Measurements from ENCODE around the gene FREM1.

DNA sequence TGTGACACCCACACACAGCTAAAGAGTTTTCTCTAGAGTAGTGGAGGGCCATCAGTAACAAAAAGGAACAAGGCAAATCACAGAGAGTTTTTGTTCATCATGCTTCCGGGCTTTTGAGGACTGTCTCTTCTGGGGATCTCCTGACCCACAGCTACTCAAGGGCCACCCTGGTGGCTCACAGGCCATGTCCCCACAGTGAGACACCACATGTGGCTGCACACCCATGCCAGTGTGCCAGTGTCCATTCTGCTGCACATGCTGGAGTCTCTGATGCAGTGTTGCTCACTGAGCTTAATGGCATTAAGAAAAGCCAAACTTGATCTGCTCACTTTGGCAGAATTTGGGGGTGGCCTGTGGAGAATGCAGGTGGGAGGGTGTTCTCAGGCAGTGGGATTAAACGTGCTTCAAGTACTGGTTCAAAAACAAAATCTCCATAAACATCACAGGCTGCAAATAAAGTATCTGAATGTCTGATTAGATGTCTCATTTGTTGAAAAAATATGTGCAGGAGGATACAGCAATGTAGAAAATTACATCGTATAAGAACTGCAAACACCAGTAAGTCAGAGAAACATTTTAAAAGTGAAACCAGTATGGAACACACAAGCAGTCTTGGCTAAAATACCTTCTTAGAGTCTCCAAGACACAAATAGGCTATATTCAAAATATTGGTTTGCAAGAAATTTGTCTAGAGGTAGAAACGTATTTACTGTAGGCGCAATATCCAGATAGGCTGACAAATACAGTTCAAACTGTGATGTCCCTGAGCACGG, 11.0 kb downstream of the FREM1 start:
- TF ChIP-seq, protein P1, sequence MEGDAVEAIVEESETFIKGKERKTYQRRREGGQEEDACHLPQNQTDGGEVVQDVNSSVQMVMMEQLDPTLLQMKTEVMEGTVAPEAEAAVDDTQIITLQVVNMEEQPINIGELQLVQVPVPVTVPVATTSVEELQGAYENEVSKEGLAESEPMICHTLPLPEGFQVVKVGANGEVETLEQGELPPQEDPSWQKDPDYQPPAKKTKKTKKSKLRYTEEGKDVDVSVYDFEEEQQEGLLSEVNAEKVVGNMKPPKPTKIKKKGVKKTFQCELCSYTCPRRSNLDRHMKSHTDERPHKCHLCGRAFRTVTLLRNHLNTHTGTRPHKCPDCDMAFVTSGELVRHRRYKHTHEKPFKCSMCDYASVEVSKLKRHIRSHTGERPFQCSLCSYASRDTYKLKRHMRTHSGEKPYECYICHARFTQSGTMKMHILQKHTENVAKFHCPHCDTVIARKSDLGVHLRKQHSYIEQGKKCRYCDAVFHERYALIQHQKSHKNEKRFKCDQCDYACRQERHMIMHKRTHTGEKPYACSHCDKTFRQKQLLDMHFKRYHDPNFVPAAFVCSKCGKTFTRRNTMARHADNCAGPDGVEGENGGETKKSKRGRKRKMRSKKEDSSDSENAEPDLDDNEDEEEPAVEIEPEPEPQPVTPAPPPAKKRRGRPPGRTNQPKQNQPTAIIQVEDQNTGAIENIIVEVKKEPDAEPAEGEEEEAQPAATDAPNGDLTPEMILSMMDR (IDR thresholded peaks at IDR 0.05; ENCODE audit: insufficient read depth, low read depth, low read length) = no peak
- TF ChIP-seq EZH2 (IDR thresholded peaks at IDR 0.05; ENCODE audit: insufficient read depth, low read length) = no peak
